Osteoblast (primary cell): ENCODE data around the gene PLAAT3. TPM values are rescaled to one million over a fixed set of nuclear protein-coding genes. Genes with fewer than 3 reads are reported as not detected.
"Not testable (repeated sequence)": the region's sequence is repeated elsewhere in the genome, so short reads cannot be mapped to it uniquely, and the experiment has no call there.

Experiments
- DNase-seq: peaks from one replicate; pipeline ENCODE4 v3.0.0; 2011; ENCODE audit warnings: low spot score, mixed read lengths; ENCODE audit not compliant: insufficient read length; ENCODE audit errors: missing footprints
- H2AFZ ChIP-seq: 2 replicates; pipeline ENCODE4 v1.6.0; 2011; ENCODE audit warnings: mild to moderate bottlenecking, low read length
- H3K27ac ChIP-seq: 2 replicates; pipeline ENCODE4 v1.5.1; 2011; ENCODE audit warnings: mild to moderate bottlenecking, low read depth, low read length, moderate library complexity
- H3K27me3 ChIP-seq: 2 replicates; pipeline ENCODE4 v1.6.0; 2012; ENCODE audit warnings: mild to moderate bottlenecking, control low read depth, inconsistent platforms, low read length, moderate library complexity; ENCODE audit not compliant: insufficient read depth
- H3K36me3 ChIP-seq: 2 replicates; pipeline ENCODE4 v1.5.1; 2011; ENCODE audit warnings: mild to moderate bottlenecking, low read length, control low read depth, moderate library complexity; ENCODE audit not compliant: insufficient read depth
- H3K4me1 ChIP-seq: 2 replicates; pipeline ENCODE4 v1.5.1; 2011; ENCODE audit warnings: mild to moderate bottlenecking, low read length, control low read depth, moderate library complexity; ENCODE audit not compliant: insufficient read depth
- H3K4me2 ChIP-seq: 2 replicates; pipeline ENCODE4 v1.6.0; 2011; ENCODE audit warnings: mild to moderate bottlenecking, low read length; ENCODE audit not compliant: insufficient read depth
- H3K4me3 ChIP-seq: fragments of 200-600 bp; sonication (generic); 3 replicates; pipeline ENCODE4 v1.5.1; 2012; ENCODE audit warnings: mild to moderate bottlenecking, low read length, inconsistent platforms; ENCODE audit not compliant: insufficient read depth
- H3K79me2 ChIP-seq: 2 replicates; pipeline ENCODE4 v1.6.0; 2012; ENCODE audit warnings: mild to moderate bottlenecking, low read length, control low read depth, inconsistent platforms; ENCODE audit not compliant: insufficient read depth
- H3K9me3 ChIP-seq: 2 replicates; pipeline ENCODE4 v1.5.1; 2011; ENCODE audit warnings: low read depth, low read length, control low read depth
- H4K20me1 ChIP-seq: 2 replicates; pipeline ENCODE4 v1.6.0; 2012; ENCODE audit warnings: mild to moderate bottlenecking, low read length, control low read depth; ENCODE audit not compliant: insufficient read depth
- CTCF ChIP-seq: IDR thresholded peaks from 2 replicates; pipeline ENCODE4 v1.5.1; 2011; ENCODE audit warnings: mild to moderate bottlenecking, low read depth, low read length, moderate library complexity; ENCODE audit errors: extremely low read depth
- total RNA-seq: library from RNA; depleted of rRNA; stranded (reverse); fragments of >200 nt; gene quantifications from 2 replicates; pipeline ENCODE4 v1.2.3, GENCODE V29; 2012

Gene PLAAT3
- total RNA-seq, 1 donor: 34.4 TPM

GRCh38 chr11:63590024-63590788 is 24.0 kb downstream of the PLAAT3 start:
- peaks cover 13% of the 10 kb centered on the region for H3K36me3 ChIP-seq
- no peak overlapping the region for H3K4me3 ChIP-seq
- H3K4me1 ChIP-seq: no peaks in the 10 kb centered on the region
- H4K20me1 ChIP-seq: no peaks in the 10 kb centered on the region
- no peak overlapping the region for H3K27ac ChIP-seq
- no peaks in the 10 kb centered on the region for H3K9me3 ChIP-seq
- DNase-seq: no peak
- no peak overlapping the region for H3K4me2 ChIP-seq
- no peak overlapping the region for H2AFZ ChIP-seq
- H3K27me3 ChIP-seq: no peaks in the 10 kb centered on the region
- H3K79me2 ChIP-seq: no peaks in the 10 kb centered on the region
- no peak for TF ChIP-seq CTCF

DNA sequence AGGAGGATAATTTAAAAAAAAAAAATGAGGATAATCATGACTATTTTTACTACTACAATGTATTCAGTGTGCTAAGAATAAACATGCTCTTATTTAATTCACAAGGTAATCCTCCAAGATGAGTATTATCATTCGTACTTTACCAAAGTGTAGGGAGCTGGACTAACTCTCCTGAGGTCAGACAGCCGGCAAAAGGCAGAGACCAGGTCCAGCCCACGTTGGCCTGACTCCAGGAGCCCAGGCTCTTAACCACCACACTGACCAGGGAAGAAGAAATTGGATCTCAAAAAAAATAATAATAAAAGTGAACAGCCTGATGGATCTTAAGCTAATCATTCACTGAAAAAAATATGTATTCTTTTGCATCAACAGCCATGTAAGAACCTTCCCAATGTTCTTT is 25.2 kb downstream of the PLAAT3 start:
- Histone ChIP-seq H3K27me3 (no peaks in the 10 kb centered on the region), H3K4me2 (no peak overlapping the region), H3K36me3 (peaks cover 13% of the 10 kb centered on the region), H3K79me2 (no peaks in the 10 kb centered on the region), H2AFZ (no peak overlapping the region), H3K27ac (no peak overlapping the region), H3K4me3 (no peak overlapping the region), H3K4me1 (no peaks in the 10 kb centered on the region), H3K9me3 (no peaks in the 10 kb centered on the region), H4K20me1 (no peaks in the 10 kb centered on the region)
- TF ChIP-seq CTCF: no peak
- no peak for DNase-seq

GRCh38 chr11:63586451-63587166 is 27.6 kb downstream of the PLAAT3 start:
- no peaks in the 10 kb centered on the region for H3K79me2 ChIP-seq
- no peak for TF ChIP-seq CTCF
- H4K20me1 ChIP-seq: no peaks in the 10 kb centered on the region

GRCh38 chr11:63583357-63583677 is 30.9 kb downstream of the PLAAT3 start:
- H3K36me3 ChIP-seq: peaks cover 3% of the 10 kb centered on the region

More at GRCh38 chr11:63586451-63587166, 27.6 kb downstream of the PLAAT3 start:
- H3K4me1 ChIP-seq: no peaks in the 10 kb centered on the region
- H3K27me3 ChIP-seq: no peaks in the 10 kb centered on the region
- no peak overlapping the region for H3K4me2 ChIP-seq
- peaks cover 13% of the 10 kb centered on the region for H3K36me3 ChIP-seq
- H3K27ac ChIP-seq: no peak overlapping the region
- H3K4me3 ChIP-seq: no peak overlapping the region
- H2AFZ ChIP-seq: no peak overlapping the region
- H3K9me3 ChIP-seq: no peaks in the 10 kb centered on the region
- no peak for DNase-seq

GRCh38 chr11:63581224-63581623 is 33.0 kb downstream of the PLAAT3 start:
- not testable (repeated sequence) for H4K20me1 ChIP-seq, H3K4me3 ChIP-seq, H3K27me3 ChIP-seq, H3K9me3 ChIP-seq, H3K27ac ChIP-seq, H3K79me2 ChIP-seq, H3K36me3 ChIP-seq, H3K4me1 ChIP-seq, H2AFZ ChIP-seq, DNase-seq, H3K4me2 ChIP-seq

More at GRCh38 chr11:63583357-63583677, 30.9 kb downstream of the PLAAT3 start:
- Histone ChIP-seq H3K4me1 (no peaks in the 10 kb centered on the region), H3K4me2 (no peak overlapping the region), H4K20me1 (no peaks in the 10 kb centered on the region), H3K9me3 (no peaks in the 10 kb centered on the region), H3K27me3 (no peaks in the 10 kb centered on the region), H3K27ac (no peak overlapping the region), H3K79me2 (no peaks in the 10 kb centered on the region), H2AFZ (no peak overlapping the region), H3K4me3 (no peak overlapping the region)
- no peak for TF ChIP-seq CTCF
- DNase-seq: no peak

DNA sequence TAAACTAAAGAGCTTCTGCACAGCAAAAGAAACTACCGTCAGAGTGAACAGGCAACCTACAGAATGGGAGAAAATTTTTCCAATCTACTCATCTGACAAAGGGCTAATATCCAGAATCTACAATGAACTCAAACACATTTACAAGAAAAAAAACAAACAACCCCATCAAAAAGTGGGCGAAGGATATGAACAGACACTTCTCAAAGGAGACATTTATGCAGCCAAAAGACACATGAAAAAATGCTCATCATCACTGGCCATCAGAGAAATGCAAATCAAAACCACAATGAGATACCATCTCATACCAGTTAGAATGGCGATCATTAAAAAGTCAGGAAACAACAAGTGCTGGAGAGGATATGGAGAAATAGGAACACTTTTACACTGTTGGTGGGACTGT is 35.4 kb downstream of the PLAAT3 start:
- not testable (repeated sequence) for H2AFZ ChIP-seq, H3K36me3 ChIP-seq, H3K27me3 ChIP-seq, H3K4me2 ChIP-seq, H3K27ac ChIP-seq, H3K4me1 ChIP-seq, H3K79me2 ChIP-seq, DNase-seq, H4K20me1 ChIP-seq, H3K9me3 ChIP-seq, H3K4me3 ChIP-seq
